ENCODE data around the gene SIX1. TPM values are rescaled to one million over a fixed set of nuclear protein-coding genes. Genes with fewer than 3 reads are reported as not detected.

SIX1 gene
- total RNA-seq, 1 donor from 2014 or later, result 0.20 TPM

DNA sequence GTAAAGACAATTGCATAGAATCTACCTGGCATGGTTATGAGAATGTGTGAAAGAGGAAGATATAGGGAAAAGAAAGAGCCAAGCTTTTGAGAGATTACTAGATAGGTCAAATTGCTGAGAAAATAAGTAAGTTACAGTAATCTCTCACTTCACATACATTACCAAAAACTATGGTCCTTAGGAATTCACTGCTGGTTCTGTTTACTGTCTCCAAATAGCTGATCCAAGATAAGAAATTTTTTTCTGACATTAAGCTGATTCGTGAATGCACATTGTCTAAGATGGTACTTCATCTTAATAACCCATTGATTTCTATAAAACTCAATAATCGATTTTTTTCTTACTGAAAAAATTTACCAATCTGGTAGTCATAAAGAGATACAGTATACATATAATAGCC lies 17.4 kb downstream of the SIX1 start:
- Histone ChIP-seq H3K79me2 (ENCODE audit: insufficient read depth, low read length) (no peaks in the 10 kb centered on the region), H3K4me2 (ENCODE audit: low read length) (no peak overlapping the region), H3K9me3 (ENCODE audit: insufficient read depth, low read depth, low read length) (no peaks in the 10 kb centered on the region), H3K27me3 (ENCODE audit: insufficient read depth, low read length) (peaks cover 6% of the 10 kb centered on the region), H3K27ac (ENCODE audit: low read depth, low read length) (no peak overlapping the region), H2AFZ (ENCODE audit: low read depth, low read length) (no peak overlapping the region), H3K4me1 (ENCODE audit: insufficient read depth, low read length) (no peaks in the 10 kb centered on the region), H3K4me3 (ENCODE audit: insufficient read depth, low read depth, low read length) (no peak overlapping the region), H3K9ac (ENCODE audit: low read length) (no peak overlapping the region), H3K36me3 (ENCODE audit: insufficient read depth, low read length) (no peaks in the 10 kb centered on the region), H4K20me1 (ENCODE audit: insufficient read depth, low read length) (no peaks in the 10 kb centered on the region)
- FAIRE-seq (no peak), DNase-seq (ENCODE audit: low read depth) (no peak)
- no peak overlapping the region for H3K4me3 Mint-ChIP-seq (ENCODE audit: unreplicated experiment)
- no peaks in the 10 kb centered on the region for H3K4me1 Mint-ChIP-seq (ENCODE audit: low read depth, unreplicated experiment)
- H3K9me3 Mint-ChIP-seq (ENCODE audit: unreplicated experiment), result no peaks in the 10 kb centered on the region
- no peak overlapping the region for H3K27ac Mint-ChIP-seq (ENCODE audit: unreplicated experiment)
- no peaks in the 10 kb centered on the region for H3K36me3 Mint-ChIP-seq (ENCODE audit: low read depth, unreplicated experiment)
- peaks cover 27% of the 10 kb centered on the region for H3K27me3 Mint-ChIP-seq (ENCODE audit: low read depth, unreplicated experiment)
- no peak for TF ChIP-seq CTCF (IDR thresholded peaks at IDR 0.05; ENCODE audit: insufficient read depth, low read depth, low read length)
- no peak for TF ChIP-seq EZH2 (IDR thresholded peaks at IDR 0.05; ENCODE audit: insufficient read depth, low read length)

- Mint-ChIP-seq H3K9me3 (ENCODE audit: unreplicated experiment) (no peaks in the 10 kb centered on the region), H3K27ac (ENCODE audit: unreplicated experiment) (no peak overlapping the region), H3K36me3 (ENCODE audit: low read depth, unreplicated experiment) (no peaks in the 10 kb centered on the region), H3K27me3 (ENCODE audit: low read depth, unreplicated experiment) (peaks cover 11% of the 10 kb centered on the region), H3K4me3 (ENCODE audit: unreplicated experiment) (no peak overlapping the region), H3K4me1 (ENCODE audit: low read depth, unreplicated experiment) (no peaks in the 10 kb centered on the region)
- no peaks in the 10 kb centered on the region for H3K79me2 ChIP-seq (ENCODE audit: insufficient read depth, low read length)
- H3K27ac ChIP-seq (ENCODE audit: low read depth, low read length), result no peak overlapping the region
- H2AFZ ChIP-seq (ENCODE audit: low read depth, low read length), result no peak overlapping the region
- no peak overlapping the region for H3K4me3 ChIP-seq (ENCODE audit: insufficient read depth, low read depth, low read length)
- no peak for TF ChIP-seq EZH2 (IDR thresholded peaks at IDR 0.05; ENCODE audit: insufficient read depth, low read length)
- no peak for TF ChIP-seq CTCF (IDR thresholded peaks at IDR 0.05; ENCODE audit: insufficient read depth, low read depth, low read length)
- FAIRE-seq (no peak), DNase-seq (ENCODE audit: low read depth) (no peak)
- no peaks in the 10 kb centered on the region for H4K20me1 ChIP-seq (ENCODE audit: insufficient read depth, low read length)
- no peaks in the 10 kb centered on the region for H3K9me3 ChIP-seq (ENCODE audit: insufficient read depth, low read depth, low read length)
- no peak overlapping the region for H3K4me2 ChIP-seq (ENCODE audit: low read length)
- no peaks in the 10 kb centered on the region for H3K27me3 ChIP-seq (ENCODE audit: insufficient read depth, low read length)
- H3K36me3 ChIP-seq (ENCODE audit: insufficient read depth, low read length), result no peaks in the 10 kb centered on the region
- H3K9ac ChIP-seq (ENCODE audit: low read length), result no peak overlapping the region
- no peaks in the 10 kb centered on the region for H3K4me1 ChIP-seq (ENCODE audit: insufficient read depth, low read length)
Measured at GRCh38 chr14:60630129-60630528, 19.1 kb downstream of the SIX1 start.

- no peaks in the 10 kb centered on the region for H4K20me1 ChIP-seq (ENCODE audit: insufficient read depth, low read length)
- Mint-ChIP-seq H3K4me3 (ENCODE audit: unreplicated experiment) (no peak overlapping the region), H3K9me3 (ENCODE audit: unreplicated experiment) (no peaks in the 10 kb centered on the region), H3K27ac (ENCODE audit: unreplicated experiment) (no peak overlapping the region), H3K4me1 (ENCODE audit: low read depth, unreplicated experiment) (no peaks in the 10 kb centered on the region), H3K27me3 (ENCODE audit: low read depth, unreplicated experiment) (peaks cover 12% of the 10 kb centered on the region), H3K36me3 (ENCODE audit: low read depth, unreplicated experiment) (no peaks in the 10 kb centered on the region)
- no peak overlapping the region for H3K4me3 ChIP-seq (ENCODE audit: insufficient read depth, low read depth, low read length)
- H3K79me2 ChIP-seq (ENCODE audit: insufficient read depth, low read length), result no peaks in the 10 kb centered on the region
- no peaks in the 10 kb centered on the region for H3K27me3 ChIP-seq (ENCODE audit: insufficient read depth, low read length)
- no peak overlapping the region for H3K9ac ChIP-seq (ENCODE audit: low read length)
- no peak overlapping the region for H3K27ac ChIP-seq (ENCODE audit: low read depth, low read length)
- DNase-seq (ENCODE audit: low read depth), result no peak
- no peak for FAIRE-seq
- no peak overlapping the region for H2AFZ ChIP-seq (ENCODE audit: low read depth, low read length)
- H3K4me1 ChIP-seq (ENCODE audit: insufficient read depth, low read length), result no peaks in the 10 kb centered on the region
- no peaks in the 10 kb centered on the region for H3K9me3 ChIP-seq (ENCODE audit: insufficient read depth, low read depth, low read length)
- no peak overlapping the region for H3K4me2 ChIP-seq (ENCODE audit: low read length)
- H3K36me3 ChIP-seq (ENCODE audit: insufficient read depth, low read length), result no peaks in the 10 kb centered on the region
- TF ChIP-seq EZH2 (IDR thresholded peaks at IDR 0.05; ENCODE audit: insufficient read depth, low read length), result no peak
Measured at GRCh38 chr14:60628892-60629291, 20.4 kb downstream of the SIX1 start.

Data from astrocyte (in vitro differentiated cells and primary cell).